Adrenal gland (tissue), 5 donors: ENCODE results near the gene SPART.

ENCODE experiments used
- CTCF ChIP-seq, 6 experiments: fragments of 450-650 bp in 4 of 6; fragments of 200-600 bp in 2 of 6; sonication (generic) in 1 of 6; IDR thresholded peaks; 1 replicate in 5 of 6; 2 replicates in 1 of 6; pipeline versions ENCODE4 v1.5.1 to v1.8.0; 2016 to 2021; ENCODE audit warnings: antibody characterized with exemption in 6 of 6, mild to moderate bottlenecking in 2 of 6, moderate library complexity in 1 of 6
- POLR2A ChIP-seq, 2 donors: fragments of 450-650 bp; IDR thresholded peaks; one replicate each; pipeline ENCODE4 v1.6.1; 2017; ENCODE audit warnings: antibody characterized with exemption in 2 of 2, mild to moderate bottlenecking in 2 of 2, moderate library complexity in 1 of 2
- donor health status: DM: no; HTN: no; CAD: no.

- TF ChIP-seq CTCF (IDR thresholded peaks at IDR 0.05) (no peak), POLR2A (IDR thresholded peaks at IDR 0.05) (no peak)
Measured at GRCh38 chr13:36355632-36356031, 9.4 kb upstream of the SPART start.
